ENCODE data around the gene EIF4G3.

Gene EIF4G3

DNA sequence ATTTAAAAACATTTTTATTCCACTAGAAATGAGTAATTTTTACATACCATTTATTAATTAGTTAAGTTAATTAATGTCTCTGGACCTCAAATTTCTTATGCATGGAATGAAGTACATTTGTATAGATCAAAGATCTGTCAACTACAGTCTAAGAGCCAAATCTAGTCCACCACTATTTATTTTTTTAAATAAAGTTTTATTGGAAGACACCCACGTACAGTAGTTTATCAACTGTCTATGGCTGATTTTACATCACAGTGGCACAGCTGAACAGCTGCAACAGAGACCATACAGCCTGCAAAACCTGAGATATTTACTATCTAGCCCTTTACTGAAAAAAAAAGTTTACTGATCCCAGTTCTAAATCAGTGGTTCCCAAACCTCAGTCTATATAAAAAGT is 201.0 kb downstream of the EIF4G3 start:
- DNase-seq (ENCODE audit: low read depth, low spot score) = no peak
- TF ChIP-seq, protein P1, sequence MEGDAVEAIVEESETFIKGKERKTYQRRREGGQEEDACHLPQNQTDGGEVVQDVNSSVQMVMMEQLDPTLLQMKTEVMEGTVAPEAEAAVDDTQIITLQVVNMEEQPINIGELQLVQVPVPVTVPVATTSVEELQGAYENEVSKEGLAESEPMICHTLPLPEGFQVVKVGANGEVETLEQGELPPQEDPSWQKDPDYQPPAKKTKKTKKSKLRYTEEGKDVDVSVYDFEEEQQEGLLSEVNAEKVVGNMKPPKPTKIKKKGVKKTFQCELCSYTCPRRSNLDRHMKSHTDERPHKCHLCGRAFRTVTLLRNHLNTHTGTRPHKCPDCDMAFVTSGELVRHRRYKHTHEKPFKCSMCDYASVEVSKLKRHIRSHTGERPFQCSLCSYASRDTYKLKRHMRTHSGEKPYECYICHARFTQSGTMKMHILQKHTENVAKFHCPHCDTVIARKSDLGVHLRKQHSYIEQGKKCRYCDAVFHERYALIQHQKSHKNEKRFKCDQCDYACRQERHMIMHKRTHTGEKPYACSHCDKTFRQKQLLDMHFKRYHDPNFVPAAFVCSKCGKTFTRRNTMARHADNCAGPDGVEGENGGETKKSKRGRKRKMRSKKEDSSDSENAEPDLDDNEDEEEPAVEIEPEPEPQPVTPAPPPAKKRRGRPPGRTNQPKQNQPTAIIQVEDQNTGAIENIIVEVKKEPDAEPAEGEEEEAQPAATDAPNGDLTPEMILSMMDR (IDR thresholded peaks at IDR 0.05; ENCODE audit: low read depth, low read length) = no peak
- in situ Hi-C loops (cut with HindIII; ENCODE audit: low sequenced_read_pairs) = no loop called here
- H3K4me3 ChIP-seq (ENCODE audit: low read depth, low read length) = no peak overlapping the region

GRCh38 chr1:20974951-20975350 is 201.7 kb downstream of the EIF4G3 start:
- in situ Hi-C loops (cut with HindIII; ENCODE audit: low sequenced_read_pairs) = no loop called here

DNA sequence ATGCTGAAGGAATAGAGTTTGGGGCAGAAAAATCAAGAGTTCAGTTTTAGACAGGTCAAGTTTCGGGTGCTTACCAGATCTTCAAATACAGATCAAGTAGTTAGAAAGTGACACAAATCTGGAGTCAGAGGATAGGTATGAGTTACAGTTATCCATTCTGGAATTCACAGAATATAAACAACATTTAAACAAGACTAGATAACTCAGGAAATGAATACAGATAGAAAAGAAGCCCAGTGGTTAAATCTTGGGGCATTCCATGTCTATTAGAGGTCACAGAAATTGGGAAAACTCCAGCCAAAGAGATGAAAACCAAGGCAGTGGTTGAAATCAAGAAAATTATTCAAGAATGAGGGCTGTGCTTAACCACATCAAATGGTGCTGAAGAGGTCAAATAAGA is 202.6 kb downstream of the EIF4G3 start:
- H3K4me3 ChIP-seq (ENCODE audit: low read depth, low read length) = no peak overlapping the region
- TF ChIP-seq, protein P1 (IDR thresholded peaks at IDR 0.05; ENCODE audit: low read depth, low read length) = no peak
- in situ Hi-C loops (cut with HindIII; ENCODE audit: low sequenced_read_pairs) = no loop called here
- DNase-seq (ENCODE audit: low read depth, low spot score) = no peak

More at GRCh38 chr1:20974951-20975350, 201.7 kb downstream of the EIF4G3 start:
- TF ChIP-seq, protein P1 (IDR thresholded peaks at IDR 0.05; ENCODE audit: low read depth, low read length) = no peak
- H3K4me3 ChIP-seq (ENCODE audit: low read depth, low read length) = no peak overlapping the region
- DNase-seq (ENCODE audit: low read depth, low spot score) = no peak

DNA sequence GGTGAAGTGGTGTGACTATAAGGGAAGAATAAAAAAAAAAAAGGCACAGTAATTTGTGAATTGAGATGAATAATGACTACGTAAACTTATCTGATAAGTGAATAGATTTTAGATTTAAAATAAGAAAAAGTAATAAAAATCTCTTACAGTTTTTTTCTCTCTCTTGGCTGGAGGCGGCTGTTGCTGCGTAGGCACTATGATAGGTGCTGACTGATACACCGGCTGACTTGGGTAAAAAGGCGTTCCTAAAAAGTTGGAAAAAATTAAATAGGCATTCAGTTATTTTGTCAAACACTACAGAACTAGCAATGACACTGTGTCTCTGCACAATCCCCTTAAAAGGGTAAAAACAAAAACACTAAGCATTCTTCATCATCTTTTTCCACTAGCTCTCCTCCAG is 203.8 kb downstream of the EIF4G3 start:
- TF ChIP-seq, protein P1 (IDR thresholded peaks at IDR 0.05; ENCODE audit: low read depth, low read length) = no peak
- no peak for DNase-seq (ENCODE audit: low read depth, low spot score)
- in situ Hi-C loops (cut with HindIII; ENCODE audit: low sequenced_read_pairs) = no loop called here
- H3K4me3 ChIP-seq (ENCODE audit: low read depth, low read length) = no peak overlapping the region

DNA sequence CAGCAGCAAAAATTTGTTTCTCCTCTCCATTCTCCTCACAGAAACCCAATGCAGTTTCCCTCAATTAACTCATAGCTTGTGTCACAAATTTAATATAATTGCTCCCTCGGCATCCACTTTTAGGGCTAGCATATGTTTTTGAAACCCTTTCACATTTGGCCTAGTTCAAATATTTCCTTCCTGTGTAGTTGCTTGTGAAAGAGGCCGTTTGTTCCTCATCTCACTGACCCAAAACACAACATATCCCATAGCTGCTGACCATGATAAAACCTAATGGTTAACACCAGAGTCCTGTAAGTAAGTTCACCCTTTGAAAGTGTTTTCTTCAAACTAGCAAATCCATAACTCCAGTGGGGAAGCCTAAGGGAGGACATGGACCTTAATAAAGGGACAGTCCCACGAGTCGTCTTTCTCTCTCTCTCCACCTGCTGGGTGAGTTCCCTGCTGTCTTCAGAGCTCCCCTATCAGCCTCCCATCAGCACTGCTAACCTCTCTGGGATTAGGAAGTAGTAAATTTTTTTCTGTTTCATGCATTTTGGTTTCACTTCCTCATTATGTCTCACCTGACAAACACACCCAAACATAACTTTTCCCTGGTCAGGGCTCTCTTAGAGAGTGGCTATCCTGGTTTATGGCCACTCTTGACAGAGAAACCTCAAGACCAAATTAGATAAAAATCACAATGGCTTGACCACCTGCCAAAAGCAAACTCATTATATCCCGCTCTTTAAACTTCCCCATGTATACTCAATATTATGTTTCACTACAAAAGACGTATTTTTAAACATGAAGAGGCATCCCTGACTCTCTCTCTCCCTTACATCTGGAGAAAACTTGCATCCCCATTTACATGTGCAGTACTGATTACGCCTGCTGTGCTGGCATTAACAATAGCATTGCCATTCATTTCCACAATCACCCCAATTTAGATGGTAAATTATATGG is 211.9 kb downstream of the EIF4G3 start:
- no peak for DNase-seq (ENCODE audit: low read depth, low spot score)
- TF ChIP-seq, protein P1 (IDR thresholded peaks at IDR 0.05; ENCODE audit: low read depth, low read length) = no peak
- in situ Hi-C loops (cut with HindIII; ENCODE audit: low sequenced_read_pairs) = no loop called here
- no peak overlapping the region for H3K4me3 ChIP-seq (ENCODE audit: low read depth, low read length)

DNA sequence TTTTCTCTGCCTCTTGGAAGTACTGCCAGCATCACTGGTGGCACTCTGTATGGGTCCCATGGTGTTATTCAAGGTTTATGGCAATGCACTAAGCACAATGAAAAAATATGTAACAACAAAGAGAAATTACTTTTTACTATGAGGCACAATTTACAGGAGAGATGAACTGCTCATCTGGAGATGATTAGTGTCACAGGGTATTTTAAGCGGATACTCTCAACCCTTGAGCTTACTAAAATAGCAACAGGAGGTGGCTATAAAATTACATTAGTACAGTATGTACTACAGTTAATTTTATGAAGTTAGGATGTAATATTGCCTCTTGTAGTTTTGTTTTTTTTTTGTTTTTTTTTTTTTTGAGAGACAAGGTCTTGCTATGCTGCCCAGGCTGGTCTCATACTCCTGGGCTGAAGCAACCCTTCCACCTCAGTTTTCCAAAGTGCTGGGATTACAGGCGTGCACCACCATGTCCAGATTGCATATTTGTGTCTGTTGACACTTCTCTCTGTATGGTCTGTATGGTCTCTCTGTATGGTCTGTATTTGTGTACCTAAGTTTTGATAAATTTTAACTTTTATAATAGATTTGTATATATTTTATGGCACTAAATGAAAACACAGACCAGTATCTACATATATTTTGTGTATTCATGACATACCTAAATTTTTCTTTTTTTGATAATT is 214.0 kb downstream of the EIF4G3 start:
- no peak for DNase-seq (ENCODE audit: low read depth, low spot score)
- in situ Hi-C loops (cut with HindIII; ENCODE audit: low sequenced_read_pairs) = no loop called here
- no peak overlapping the region for H3K4me3 ChIP-seq (ENCODE audit: low read depth, low read length)
- TF ChIP-seq, protein P1 (IDR thresholded peaks at IDR 0.05; ENCODE audit: low read depth, low read length) = no peak
